ENCODE measurements around the gene DNAH1. TPM values are rescaled to one million over a fixed set of nuclear protein-coding genes. Genes with fewer than 3 reads are reported as not detected.
A peak's percentile ranks its signal among the peaks of the same experiment; 100 is the strongest.

Gene DNAH1
- total and polyA plus RNA-seq, 2 donors (not counting 1 experiment from before 2014, with no cell fraction given), result 47.2 to 59.2 TPM

DNA sequence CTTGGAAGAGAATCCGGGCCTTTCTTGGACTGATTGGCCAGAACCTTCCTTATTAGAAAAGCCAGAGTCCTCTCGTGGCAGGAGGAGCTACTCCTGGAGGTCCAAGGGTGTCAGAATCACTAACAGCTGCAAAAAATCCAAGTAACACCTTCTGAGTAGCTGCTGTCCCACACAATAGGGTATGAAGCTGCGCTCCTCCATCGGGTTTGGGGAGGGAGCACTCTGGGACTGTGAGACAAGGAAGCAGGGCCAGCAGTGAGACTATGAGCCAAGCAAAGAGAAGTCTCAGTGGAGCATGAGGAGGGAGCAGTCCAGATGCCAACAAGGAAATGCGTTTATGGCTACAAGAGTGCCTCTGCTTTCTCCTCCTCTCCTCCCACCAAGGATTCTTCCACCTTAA lies 107.1 kb downstream of the DNAH1 start:
- Histone ChIP-seq H3K36me3 (replicated peaks in 1 of 2; ENCODE audit: control extremely low read depth in 1 of 2, control insufficient read depth in 1 of 2, extremely low read depth in 1 of 2, insufficient read depth in 2 of 2, low read length in 1 of 2) (peaks cover 0 to 5% of the 10 kb centered on the region in 2 experiments), H3K27ac (ENCODE audit: low read length in 2 of 2) (no peak overlapping the region), H4K20me1 (ENCODE audit: control insufficient read depth, insufficient read depth, low read length, poor library complexity, severe bottlenecking) (no peaks in the 10 kb centered on the region), H3K4me1 (ENCODE audit: control insufficient read depth in 2 of 2, insufficient read depth in 2 of 2, low read length in 2 of 2) (no peaks in the 10 kb centered on the region), H3K27me3 (replicated peaks in 1 of 4; ENCODE audit: control extremely low read depth in 1 of 4, control insufficient read depth in 3 of 4, insufficient read depth in 4 of 4, low read length in 3 of 4) (peaks cover 0 to 2% (median 0%) of the 10 kb centered on the region in 4 experiments), H3K9me3 (ENCODE audit: control extremely low read depth in 1 of 3, control insufficient read depth in 2 of 3, insufficient read depth in 1 of 3, low read length in 2 of 3) (peaks cover 0 to 3% (median 0%) of the 10 kb centered on the region in 3 donors), H3K4me2 (replicated peaks; ENCODE audit: low read depth, low read length, poor library complexity, severe bottlenecking) (no peak overlapping the region), H2AFZ (ENCODE audit: insufficient read depth, low read depth, low read length, poor library complexity, severe bottlenecking) (no peak overlapping the region), H3K9ac (ENCODE audit: low read length) (no peak overlapping the region), H3K79me2 (ENCODE audit: control insufficient read depth, insufficient read depth, low read length) (no peaks in the 10 kb centered on the region), H3K4me3 (ENCODE audit: control extremely low read depth in 1 of 5, extremely low read depth in 1 of 5, insufficient read depth in 1 of 5, low read depth in 2 of 5, low read length in 4 of 5) (no peak overlapping the region)
- ChIA-PET POLR2A (no interaction called here), CTCF (interaction anchor here (1.0 to 1.9 kb wide), 2 partner anchors 10 kb away, joined by 4 to 8 read pairs; no protein-coding TSS in a partner anchor)
- ATAC-seq (ENCODE audit: low read depth) (no peak), DNase-seq (no peak)
- intact Hi-C loops (cut with micrococcal nuclease), result no loop called here
- TF ChIP-seq EZH2 (IDR thresholded peaks at IDR 0.05; ENCODE audit: borderline replicate concordance, insufficient read depth, low read depth, low read length, poor library complexity, severe bottlenecking), result no peak
- TF ChIP-seq, protein P1, sequence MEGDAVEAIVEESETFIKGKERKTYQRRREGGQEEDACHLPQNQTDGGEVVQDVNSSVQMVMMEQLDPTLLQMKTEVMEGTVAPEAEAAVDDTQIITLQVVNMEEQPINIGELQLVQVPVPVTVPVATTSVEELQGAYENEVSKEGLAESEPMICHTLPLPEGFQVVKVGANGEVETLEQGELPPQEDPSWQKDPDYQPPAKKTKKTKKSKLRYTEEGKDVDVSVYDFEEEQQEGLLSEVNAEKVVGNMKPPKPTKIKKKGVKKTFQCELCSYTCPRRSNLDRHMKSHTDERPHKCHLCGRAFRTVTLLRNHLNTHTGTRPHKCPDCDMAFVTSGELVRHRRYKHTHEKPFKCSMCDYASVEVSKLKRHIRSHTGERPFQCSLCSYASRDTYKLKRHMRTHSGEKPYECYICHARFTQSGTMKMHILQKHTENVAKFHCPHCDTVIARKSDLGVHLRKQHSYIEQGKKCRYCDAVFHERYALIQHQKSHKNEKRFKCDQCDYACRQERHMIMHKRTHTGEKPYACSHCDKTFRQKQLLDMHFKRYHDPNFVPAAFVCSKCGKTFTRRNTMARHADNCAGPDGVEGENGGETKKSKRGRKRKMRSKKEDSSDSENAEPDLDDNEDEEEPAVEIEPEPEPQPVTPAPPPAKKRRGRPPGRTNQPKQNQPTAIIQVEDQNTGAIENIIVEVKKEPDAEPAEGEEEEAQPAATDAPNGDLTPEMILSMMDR (IDR thresholded peaks at IDR 0.05), result no peak
- H3K9me3 Mint-ChIP-seq (ENCODE audit: insufficient read depth), result no peaks in the 10 kb centered on the region
- no peak overlapping the region for H3K27ac Mint-ChIP-seq
- WGBS (ENCODE audit: insufficient coverage), result 84% methylated on average over 4 of the region's 5 CpGs
- H3K4me1 Mint-ChIP-seq, result no peaks in the 10 kb centered on the region
- H3K27me3 Mint-ChIP-seq, result no peaks in the 10 kb centered on the region
- no peak overlapping the region for H3K4me3 Mint-ChIP-seq

DNA sequence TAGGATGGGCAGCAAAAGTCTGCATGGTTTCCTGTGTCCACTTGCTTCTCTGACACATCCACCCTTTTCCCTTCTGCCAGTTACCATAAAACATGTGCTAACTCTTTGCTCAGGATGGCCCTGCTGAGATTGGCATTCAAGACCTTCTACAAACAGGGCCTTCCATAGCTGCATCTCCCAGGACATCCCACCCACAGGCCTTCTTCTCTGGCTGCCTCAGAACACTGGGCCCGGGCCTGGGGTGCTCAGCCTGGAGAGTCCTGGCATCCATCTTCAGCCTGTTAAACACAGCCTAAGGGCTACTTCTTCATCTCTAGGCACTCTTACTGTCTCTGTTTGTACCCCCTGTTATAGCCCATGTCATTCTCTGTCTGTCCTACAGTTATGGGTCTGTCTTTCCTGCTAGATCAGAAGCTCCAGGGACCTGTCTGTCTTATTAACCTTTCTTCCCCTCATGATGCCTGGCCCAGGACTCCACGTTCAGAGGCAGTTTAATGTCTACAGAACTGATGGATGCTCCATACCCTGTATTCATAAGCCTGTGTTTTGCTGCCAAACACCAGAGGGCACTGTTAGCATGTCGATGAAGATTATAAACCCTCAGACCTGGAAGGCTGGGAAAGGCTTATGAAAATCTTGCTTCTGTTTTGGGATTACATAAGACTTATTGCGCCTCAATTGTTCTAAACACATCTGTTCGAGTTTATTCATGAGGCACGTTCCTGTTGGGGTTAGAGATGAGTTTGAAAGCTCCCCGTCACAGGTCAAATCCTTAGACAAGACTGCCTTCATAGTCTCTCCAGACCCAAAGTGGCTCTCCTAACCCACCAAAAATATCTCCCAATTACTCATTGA lies 112.3 kb downstream of the DNAH1 start:
- H3K27ac ChIP-seq (ENCODE audit: low read length in 2 of 2), result no peak overlapping the region
- peaks cover 0 to 4% (median 0%) of the 10 kb centered on the region in 3 donors for H3K9me3 ChIP-seq (ENCODE audit: control extremely low read depth in 1 of 3, control insufficient read depth in 2 of 3, insufficient read depth in 1 of 3, low read length in 2 of 3)
- H2AFZ ChIP-seq (ENCODE audit: insufficient read depth, low read depth, low read length, poor library complexity, severe bottlenecking), result no peak overlapping the region
- H3K27me3 Mint-ChIP-seq, result no peaks in the 10 kb centered on the region
- H3K27me3 ChIP-seq (replicated peaks in 1 of 4; ENCODE audit: control extremely low read depth in 1 of 4, control insufficient read depth in 3 of 4, insufficient read depth in 4 of 4, low read length in 3 of 4), result peaks cover 0 to 7% (median 0%) of the 10 kb centered on the region in 4 experiments
- 33% methylated on average over 3 of the region's 7 CpGs for WGBS (ENCODE audit: insufficient coverage)
- no peak overlapping the region for H3K4me3 ChIP-seq (ENCODE audit: control extremely low read depth in 1 of 5, extremely low read depth in 1 of 5, insufficient read depth in 1 of 5, low read depth in 2 of 5, low read length in 4 of 5)
- no peak overlapping the region for H3K9ac ChIP-seq (ENCODE audit: low read length)
- ATAC-seq (ENCODE audit: low read depth) (peak; percentile 56), DNase-seq (peak; percentile 55)
- TF ChIP-seq EZH2 (IDR thresholded peaks at IDR 0.05; ENCODE audit: borderline replicate concordance, insufficient read depth, low read depth, low read length, poor library complexity, severe bottlenecking), result no peak
- TF ChIP-seq, protein P1 (IDR thresholded peaks at IDR 0.05), result peak; percentile 69
- no peaks in the 10 kb centered on the region for H4K20me1 ChIP-seq (ENCODE audit: control insufficient read depth, insufficient read depth, low read length, poor library complexity, severe bottlenecking)
- no peaks in the 10 kb centered on the region for H3K79me2 ChIP-seq (ENCODE audit: control insufficient read depth, insufficient read depth, low read length)
- no peaks in the 10 kb centered on the region for H3K36me3 ChIP-seq (replicated peaks in 1 of 2; ENCODE audit: control extremely low read depth in 1 of 2, control insufficient read depth in 1 of 2, extremely low read depth in 1 of 2, insufficient read depth in 2 of 2, low read length in 1 of 2)
- no peak overlapping the region for H3K4me3 Mint-ChIP-seq
- ChIA-PET CTCF (interaction anchor here (0.9 to 4.1 kb wide), 5 partner anchors 9 to 19 kb away, joined by 3 to 61 read pairs (median 5); partner anchors contain the start of gene SEMA3G), POLR2A (no interaction called here)
- H3K4me1 ChIP-seq (ENCODE audit: control insufficient read depth in 2 of 2, insufficient read depth in 2 of 2, low read length in 2 of 2), result no peaks in the 10 kb centered on the region
- H3K4me1 Mint-ChIP-seq, result no peaks in the 10 kb centered on the region
- intact Hi-C loops (cut with micrococcal nuclease), result loop anchor here (1.0 kb wide), 1 partner anchor 19 kb away; no protein-coding TSS in a partner anchor
- H3K9me3 Mint-ChIP-seq (ENCODE audit: insufficient read depth), result no peaks in the 10 kb centered on the region
- H3K4me2 ChIP-seq (replicated peaks; ENCODE audit: low read depth, low read length, poor library complexity, severe bottlenecking), result no peak overlapping the region
- no peak overlapping the region for H3K27ac Mint-ChIP-seq
